ENCODE results near the gene INPPL1.

INPPL1 gene

GRCh38 chr11:72250661-72251464 lies 26.3 kb downstream of the INPPL1 start:
- Histone ChIP-seq H3K9ac (no peak overlapping the region), H3K4me1 (peaks cover 0 to 6% (median 0%) of the 10 kb centered on the region in 10 experiments; a peak in 2 of 20 replicates)
- TF ChIP-seq Cebpa-rat (IDR thresholded peaks at IDR 0.05), result no peak

GRCh38 chr11:72251614-72252013 lies 27.0 kb downstream of the INPPL1 start:
- no peak for TF ChIP-seq Cebpa-rat (IDR thresholded peaks at IDR 0.05)
- no peaks in the 10 kb centered on the region; a peak in 1 of 22 replicates for H4K20me1 ChIP-seq
- H3K4me1 ChIP-seq, result peaks cover 0 to 7% (median 0%) of the 10 kb centered on the region in 10 experiments; a peak in 2 of 20 replicates
- no peak overlapping the region for H3K4me3 ChIP-seq
- H3K4me2 ChIP-seq, result no peak overlapping the region
- H3K9me3 ChIP-seq (replicated peaks in 1 of 11), result peaks cover 0 to 7% (median 0%) of the 10 kb centered on the region in 11 experiments; a peak in 1 of 22 replicates
- peaks cover 8 to 16% (median 12%) of the 10 kb centered on the region in 11 experiments for H3K27me3 ChIP-seq
- H3K27ac ChIP-seq, result no peak overlapping the region
- H3K36me3 ChIP-seq, result no peaks in the 10 kb centered on the region
- H3K9ac ChIP-seq, result no peak overlapping the region

More at GRCh38 chr11:72250661-72251464, 26.3 kb downstream of the INPPL1 start:
- Histone ChIP-seq H4K20me1 (no peaks in the 10 kb centered on the region; a peak in 2 of 22 replicates), H3K4me2 (no peak overlapping the region), H3K27ac (no peak overlapping the region), H3K27me3 (peaks cover 15 to 23% (median 20%) of the 10 kb centered on the region in 11 experiments), H3K9me3 (replicated peaks in 1 of 11) (peaks cover 0 to 7% (median 0%) of the 10 kb centered on the region in 11 experiments; a peak in 1 of 22 replicates), H3K36me3 (no peaks in the 10 kb centered on the region), H3K4me3 (no peak overlapping the region)

- H3K36me3 ChIP-seq, result no peaks in the 10 kb centered on the region
- no peak overlapping the region for H3K4me3 ChIP-seq
- peaks cover 0 to 7% (median 0%) of the 10 kb centered on the region in 10 experiments; a peak in 2 of 20 replicates for H3K4me1 ChIP-seq
- no peak overlapping the region for H3K9ac ChIP-seq
- no peak overlapping the region for H3K4me2 ChIP-seq
- peaks cover 0 to 7% (median 0%) of the 10 kb centered on the region in 11 experiments; a peak in 1 of 22 replicates for H3K9me3 ChIP-seq (replicated peaks in 1 of 11)
- no peak overlapping the region for H3K27ac ChIP-seq
- H4K20me1 ChIP-seq, result no peaks in the 10 kb centered on the region; a peak in 1 of 22 replicates
- TF ChIP-seq Cebpa-rat (IDR thresholded peaks at IDR 0.05), result no peak
- H3K27me3 ChIP-seq, result no peaks in the 10 kb centered on the region
Observed at GRCh38 chr11:72253392-72253791, 28.8 kb downstream of the INPPL1 start.

- TF ChIP-seq Cebpa-rat (IDR thresholded peaks at IDR 0.05), result no peak
- Histone ChIP-seq H4K20me1 (no peaks in the 10 kb centered on the region; a peak in 1 of 22 replicates), H3K4me2 (0 out of 22 replicates have a peak overlapping the region, but pooled peaks of 1 of the 11 experiments have one; percentile 4), H3K4me1 (peaks cover 0 to 7% (median 0%) of the 10 kb centered on the region in 10 experiments; a peak in 2 of 20 replicates), H3K27me3 (no peaks in the 10 kb centered on the region), H3K27ac (no peak overlapping the region), H3K9ac (no peak overlapping the region), H3K36me3 (no peaks in the 10 kb centered on the region), H3K9me3 (replicated peaks in 1 of 11) (peaks cover 0 to 7% (median 0%) of the 10 kb centered on the region in 11 experiments; a peak in 1 of 22 replicates), H3K4me3 (no peak overlapping the region)
Observed at GRCh38 chr11:72254299-72254993, 29.9 kb downstream of the INPPL1 start.

GRCh38 chr11:72257570-72257969 lies 33.0 kb downstream of the INPPL1 start:
- no peaks in the 10 kb centered on the region for H3K27me3 ChIP-seq
- H3K9ac ChIP-seq, result no peak overlapping the region
- H3K27ac ChIP-seq, result no peak overlapping the region
- H4K20me1 ChIP-seq, result no peaks in the 10 kb centered on the region
- peaks cover 0 to 9% (median 0%) of the 10 kb centered on the region in 10 experiments; a peak in 3 of 20 replicates for H3K4me1 ChIP-seq
- no peaks in the 10 kb centered on the region for H3K36me3 ChIP-seq
- no peak overlapping the region for H3K4me3 ChIP-seq
- peaks cover 0 to 7% (median 0%) of the 10 kb centered on the region in 11 experiments; a peak in 1 of 22 replicates for H3K9me3 ChIP-seq (replicated peaks in 1 of 11)
- no peak for TF ChIP-seq Cebpa-rat (IDR thresholded peaks at IDR 0.05)
- no peak overlapping the region for H3K4me2 ChIP-seq

GRCh38 chr11:72259490-72259889 lies 34.9 kb downstream of the INPPL1 start:
- H3K36me3 ChIP-seq, result no peaks in the 10 kb centered on the region
- no peak overlapping the region for H3K4me3 ChIP-seq
- no peak for TF ChIP-seq Cebpa-rat (IDR thresholded peaks at IDR 0.05)
- H4K20me1 ChIP-seq, result no peaks in the 10 kb centered on the region
- H3K9me3 ChIP-seq (replicated peaks in 1 of 11), result peaks cover 0 to 12% (median 0%) of the 10 kb centered on the region in 11 experiments; a peak in 7 of 22 replicates
- H3K27me3 ChIP-seq, result no peaks in the 10 kb centered on the region
- no peak overlapping the region for H3K4me2 ChIP-seq
- H3K27ac ChIP-seq, result no peak overlapping the region
- H3K9ac ChIP-seq, result no peak overlapping the region
- peaks cover 0 to 22% (median 6%) of the 10 kb centered on the region in 10 experiments; a peak in 9 of 20 replicates for H3K4me1 ChIP-seq

- H3K9me3 ChIP-seq (replicated peaks in 1 of 11), result peaks cover 0 to 17% (median 0%) of the 10 kb centered on the region in 11 experiments; a peak in 6 of 22 replicates
- H3K27ac ChIP-seq, result no peak overlapping the region
- no peak overlapping the region for H3K9ac ChIP-seq
- H4K20me1 ChIP-seq, result no peaks in the 10 kb centered on the region
- H3K4me3 ChIP-seq, result no peak overlapping the region
- peaks cover 3 to 20% (median 8%) of the 10 kb centered on the region in 10 experiments for H3K4me1 ChIP-seq
- no peak for TF ChIP-seq Cebpa-rat (IDR thresholded peaks at IDR 0.05)
- no peaks in the 10 kb centered on the region for H3K27me3 ChIP-seq
- no peak overlapping the region for H3K4me2 ChIP-seq
- H3K36me3 ChIP-seq, result no peaks in the 10 kb centered on the region
Observed at GRCh38 chr11:72260574-72260973, 36.0 kb downstream of the INPPL1 start.

GRCh38 chr11:72263361-72263760 lies 38.8 kb downstream of the INPPL1 start:
- Histone ChIP-seq H3K4me2 (peak overlapping the region in 5 of 11 experiments; percentile 20 to 46 (median 39); a peak in 8 of 22 replicates), H3K4me3 (no peak overlapping the region), H3K9me3 (replicated peaks in 1 of 11) (peaks cover 0 to 17% (median 0%) of the 10 kb centered on the region in 11 experiments; a peak in 6 of 22 replicates), H3K36me3 (no peaks in the 10 kb centered on the region), H3K9ac (no peak overlapping the region), H3K27ac (peak overlapping the region in 2 of 11 experiments; percentile 6 to 54; a peak in 3 of 22 replicates), H4K20me1 (no peaks in the 10 kb centered on the region), H3K4me1 (peaks cover 17 to 39% (median 25%) of the 10 kb centered on the region in 10 experiments), H3K27me3 (no peaks in the 10 kb centered on the region)
- TF ChIP-seq Cebpa-rat (IDR thresholded peaks at IDR 0.05), result no peak
